H1 (cell line): ENCODE results near the gene SPATS2L. TPM values are rescaled to one million over a fixed set of nuclear protein-coding genes. Genes with fewer than 3 reads are reported as not detected.

ENCODE experiments used
- CTCF ChIA-PET: fragments of 300-600 bp; sonication (Branson Sonifier 250); formaldehyde crosslinking; loops from one replicate; lab custom pipeline; 2021; ENCODE audit not compliant: partially characterized antibody; lab: Charles Lee
- POLR2A ChIA-PET: fragments of 300-600 bp; sonication (Branson Sonifier 250); formaldehyde crosslinking; loops from one replicate; lab custom pipeline; 2021; ENCODE audit warnings: inconsistent platforms; ENCODE audit not compliant: partially characterized antibody; lab: Charles Lee
- DNase-seq, 2 experiments: peaks; one replicate each; pipeline versions ENCODE4 v3.0.0 to v3.0.0-alpha.2; 2010 to 2022; ENCODE audit warnings: low spot score in 2 of 2, low read depth in 1 of 2, mixed read lengths in 1 of 2
- FAIRE-seq: peaks from 2 replicates; lab custom pipeline; 2011; peaks lifted over from hg19 to GRCh38; lab: Jason Lieb, UNC
- H2AFZ ChIP-seq: 2 replicates; pipeline ENCODE4 v1.8.1; 2012; ENCODE audit warnings: low read length, inconsistent platforms
- H2AK5ac ChIP-seq: 2 replicates; pipeline ENCODE4 v1.6.1; 2013; ENCODE audit warnings: low read depth, low read length
- H2BK120ac ChIP-seq: replicated peaks from 2 replicates; pipeline ENCODE3; 2013; ENCODE audit warnings: low read depth, low read length, inconsistent platforms
- H2BK12ac ChIP-seq: 2 replicates; pipeline ENCODE4 v1.6.1; 2013; ENCODE audit warnings: low read depth, low read length
- H2BK15ac ChIP-seq: 2 replicates; pipeline ENCODE4 v1.6.1; 2013; ENCODE audit warnings: low read length
- H2BK20ac ChIP-seq: 2 replicates; pipeline ENCODE4 v1.6.1; 2013; ENCODE audit warnings: low read length
- H2BK5ac ChIP-seq: 2 replicates; pipeline ENCODE4 v1.6.1; 2013; ENCODE audit warnings: low read depth, low read length
- H3K14ac ChIP-seq: 2 replicates; pipeline ENCODE4 v1.6.1; 2013; ENCODE audit warnings: inconsistent platforms; ENCODE audit not compliant: insufficient read length
- H3K18ac ChIP-seq: 2 replicates; pipeline ENCODE4 v1.6.1; 2013; ENCODE audit warnings: low read length; ENCODE audit errors: extremely low read depth
- H3K23ac ChIP-seq: 2 replicates; pipeline ENCODE4 v1.6.1; 2013; ENCODE audit warnings: inconsistent platforms; ENCODE audit not compliant: insufficient read length
- H3K23me2 ChIP-seq: 2 replicates; pipeline ENCODE4 v1.6.1; 2013; ENCODE audit warnings: low read depth, low read length
- H3K27ac ChIP-seq: 2 replicates; pipeline ENCODE4 v1.6.1; 2011; ENCODE audit warnings: low read depth, low read length, inconsistent platforms
- H3K27me3 ChIP-seq, 4 experiments: replicated peaks in 1 of 4; 1 replicate in 1 of 4; 2 replicates in 3 of 4; pipeline versions ENCODE4 v1.6.1 to v1.8.1; 2011 to 2013; ENCODE audit warnings: low read length in 3 of 4, mild to moderate bottlenecking in 3 of 4, inconsistent platforms in 2 of 4, mixed read lengths in 2 of 4, moderate library complexity in 1 of 4; ENCODE audit not compliant: control insufficient read depth in 3 of 4, insufficient read depth in 3 of 4; ENCODE audit errors: extremely low read depth in 1 of 4
- H3K36me3 ChIP-seq, 4 experiments: 2 replicates each; pipeline versions ENCODE4 v1.6.1 to v1.8.1; 2011 to 2013; ENCODE audit warnings: mild to moderate bottlenecking in 4 of 4, low read length in 3 of 4, moderate library complexity in 2 of 4, control low read depth in 1 of 4, inconsistent platforms in 1 of 4; ENCODE audit not compliant: insufficient read depth in 4 of 4, control insufficient read depth in 2 of 4
- H3K4ac ChIP-seq: replicated peaks from 2 replicates; pipeline ENCODE3; 2013; ENCODE audit warnings: low read length, low read depth, mixed read lengths, inconsistent platforms; ENCODE audit not compliant: insufficient read length
- H3K4me1 ChIP-seq, 4 experiments: replicated peaks in 1 of 4; 1 replicate in 1 of 4; 2 replicates in 3 of 4; pipeline versions ENCODE4 v1.6.1 to v1.8.1; 2011 to 2013; ENCODE audit warnings: low read length in 3 of 4, inconsistent platforms in 2 of 4, mixed read lengths in 1 of 4; ENCODE audit not compliant: insufficient read depth in 4 of 4, control insufficient read depth in 3 of 4
- H3K4me2 ChIP-seq, 2 experiments: 2 replicates each; pipeline versions ENCODE4 v1.6.1 to v1.8.1; 2011 to 2013; ENCODE audit warnings: low read depth in 2 of 2, low read length in 2 of 2, control low read depth in 1 of 2, inconsistent platforms in 1 of 2, mild to moderate bottlenecking in 1 of 2; ENCODE audit not compliant: insufficient read depth in 1 of 2
- H3K4me3 ChIP-seq, 4 experiments: fragments of 200-600, 300-600 bp in 1 of 4; sonication (generic), shearing (Covaris generic), sonication (Bioruptor Twin) in 1 of 4; 2 replicates each; pipeline versions ENCODE4 v1.5.1 to v1.8.1; 2011 to 2016; ENCODE audit warnings: low read length in 4 of 4, low read depth in 3 of 4, control low read depth in 2 of 4, inconsistent platforms in 2 of 4, mild to moderate bottlenecking in 2 of 4, mixed read lengths in 1 of 4, moderate library complexity in 1 of 4; ENCODE audit not compliant: insufficient read depth in 2 of 4; ENCODE audit errors: extremely low read depth in 1 of 4
- H3K56ac ChIP-seq: replicated peaks from 2 replicates; pipeline ENCODE3; 2013; ENCODE audit warnings: low read depth, mild to moderate bottlenecking, mixed read lengths, low read length, inconsistent platforms; ENCODE audit not compliant: insufficient read length
- H3K79me1 ChIP-seq: 2 replicates; pipeline ENCODE4 v1.6.1; 2013; ENCODE audit warnings: low read depth, low read length, control low read depth
- H3K79me2 ChIP-seq, 2 experiments: 2 replicates each; pipeline versions ENCODE4 v1.6.1 to v1.8.1; 2012 to 2013; ENCODE audit warnings: low read length in 2 of 2, mild to moderate bottlenecking in 2 of 2, inconsistent platforms in 1 of 2; ENCODE audit not compliant: insufficient read depth in 2 of 2, control insufficient read depth in 1 of 2
- H3K9ac ChIP-seq, 4 experiments: replicated peaks in 1 of 4; 1 replicate in 1 of 4; 2 replicates in 3 of 4; pipeline versions ENCODE4 v1.6.1 to v1.8.1; 2011 to 2013; ENCODE audit warnings: low read depth in 3 of 4, low read length in 3 of 4, control low read depth in 2 of 4, mild to moderate bottlenecking in 2 of 4, moderate library complexity in 2 of 4, inconsistent platforms in 1 of 4; ENCODE audit errors: extremely low read depth in 1 of 4
- H3K9me3 ChIP-seq, 2 experiments: 2 replicates each; pipeline versions ENCODE4 v1.6.1 to v1.8.1; 2012 to 2013; ENCODE audit warnings: mild to moderate bottlenecking in 2 of 2, moderate library complexity in 2 of 2, control low read depth in 1 of 2, inconsistent platforms in 1 of 2, low read depth in 1 of 2, low read length in 1 of 2, mixed read lengths in 1 of 2; ENCODE audit not compliant: insufficient read depth in 2 of 2
- H4K20me1 ChIP-seq, 2 experiments: replicated peaks in 1 of 2; 2 replicates each; pipeline versions ENCODE3 to v1.8.1; 2011 to 2013; ENCODE audit warnings: inconsistent platforms in 2 of 2, low read length in 2 of 2, mild to moderate bottlenecking in 1 of 2; ENCODE audit not compliant: insufficient read depth in 2 of 2, control insufficient read depth in 1 of 2
- H4K5ac ChIP-seq: 2 replicates; pipeline ENCODE4 v1.6.1; 2013; ENCODE audit warnings: low read length, low read depth, mixed read lengths, inconsistent platforms; ENCODE audit not compliant: insufficient read length
- H4K8ac ChIP-seq: 2 replicates; pipeline ENCODE4 v1.8.0; 2013; ENCODE audit warnings: mild to moderate bottlenecking, moderate library complexity, low read length, inconsistent platforms; ENCODE audit not compliant: insufficient read depth; ENCODE audit errors: extremely low read depth
- H4K91ac ChIP-seq: replicated peaks from 2 replicates; pipeline ENCODE3; 2013; ENCODE audit warnings: low read length, mixed read lengths, inconsistent platforms; ENCODE audit not compliant: insufficient read length
- CBX5 ChIP-seq: fragments of 300-800, 300-1000 bp; sonication (generic); IDR thresholded peaks from 2 replicates; pipeline ENCODE4 v1.7.1; 2016; ENCODE audit warnings: antibody characterized with exemption, low read length, low read depth
- POLR2A ChIP-seq, 2 experiments: IDR thresholded peaks; 1 replicate in 1 of 2; 2 replicates in 1 of 2; pipeline ENCODE4 v1.6.1; 2011; ENCODE audit warnings: low read depth in 2 of 2, low read length in 2 of 2, mild to moderate bottlenecking in 2 of 2; ENCODE audit errors: control extremely low read depth in 1 of 2
- POLR2AphosphoS5 ChIP-seq: IDR thresholded peaks from 2 replicates; pipeline ENCODE4 v1.6.1; 2011; ENCODE audit warnings: low read depth, low read length
- TEAD4 ChIP-seq: IDR thresholded peaks from 2 replicates; pipeline ENCODE4 v1.6.1; 2012; ENCODE audit warnings: low read depth, low read length, inconsistent platforms, mixed read lengths
- YY1 ChIP-seq: IDR thresholded peaks from 2 replicates; pipeline ENCODE4 v1.6.1; 2011; ENCODE audit warnings: low read depth, mild to moderate bottlenecking, low read length
- WGBS, 2 experiments: shearing (Covaris generic) in 1 of 2; methylation state at CpG; one replicate each; pipeline versions ENCODE4 v1.1.6 to v1.1.7; 2013 to 2015; ENCODE audit warnings: low lambda C conversion rate in 2 of 2, mixed read lengths in 2 of 2, inconsistent platforms in 1 of 2, low coverage in 1 of 2, missing lambda C conversion rate in 1 of 2; ENCODE audit not compliant: insufficient replicate concordance in 2 of 2, insufficient coverage in 1 of 2, insufficient read length in 1 of 2; ENCODE audit errors: extremely low coverage in 1 of 2, missing lambda C conversion rate in 1 of 2; 5-methylcytosine and 5-hydroxymethylcytosine counted together
- polyA plus RNA-seq, 7 experiments: library from polyadenylated mRNA; depleted of rRNA in 3 of 7; stranded (reverse) in 5 of 7; unstranded in 2 of 7; fragments of >200 nt in 5 of 7; fragments of 200-250 nt in 2 of 7; gene quantifications; 1 replicate in 5 of 7; 2 replicates in 1 of 7; 4 replicates in 1 of 7; pipeline versions ENCODE4 v1.2.1 to v1.2.3, GENCODE V29; 2011 to 2013; ENCODE audit warnings: missing spikeins in 2 of 7, mixed read lengths in 2 of 7
- total RNA-seq: library from RNA; stranded (reverse); fragmentation: NEBNext Ultra II Directional; extraction: Animal tissue kit (Norgen Biotek cat#: 25700); gene quantifications from 2 replicates; pipeline ENCODE4 v1.2.1, GENCODE V29; 2021

SPATS2L gene
- total and polyA plus RNA-seq, 2 of the 8 experiments (the other 6 are each of a cell fraction or from before 2014, with no cell fraction given), result 67.3 to 189 TPM

- H2BK5ac ChIP-seq, result no peak overlapping the region; the same call in 1 of the 2 replicates
- POLR2A ChIA-PET, result interaction anchor here (0.7 to 0.8 kb wide), 2 partner anchors 13 to 453 kb away, joined by 3 read pairs; no protein-coding TSS in a partner anchor
- no peaks in the 10 kb centered on the region; the same call in 1 of the 2 replicates for H3K79me1 ChIP-seq
- H4K5ac ChIP-seq, result no peak overlapping the region
- H3K27ac ChIP-seq, result no peak overlapping the region
- peaks cover 5 to 10% (median 8%) of the 10 kb centered on the region in 4 experiments; a peak in 6 of 8 replicates for H3K36me3 ChIP-seq
- no peaks in the 10 kb centered on the region for H3K79me2 ChIP-seq
- H4K20me1 ChIP-seq, result no peaks in the 10 kb centered on the region
- no peak for TF ChIP-seq TEAD4
- no peak for TF ChIP-seq YY1
- peak; percentile 38; the same call in 1 of the 2 replicates for TF ChIP-seq POLR2AphosphoS5
- 0 out of 3 replicates have a peak, but pooled peaks of 1 of the 2 experiments have one; percentile 51 for TF ChIP-seq POLR2A (IDR thresholded peaks at IDR 0.05; ENCODE audit: control extremely low read depth in 1 of 2, low read depth in 2 of 2, low read length in 2 of 2)
- no peak for TF ChIP-seq CBX5
- TF ChIP-seq, all 59 proteins: peak for 2
- Histone ChIP-seq H2BK20ac (no peak overlapping the region), H2BK12ac (no peak overlapping the region), H3K23me2 (no peaks in the 10 kb centered on the region; the same call in 1 of the 2 replicates), H2BK120ac (no peak overlapping the region), H3K23ac (no peak overlapping the region), H3K14ac (no peak overlapping the region), H3K9me3 (no peaks in the 10 kb centered on the region), H2AFZ (no peak overlapping the region), H3K27me3 (no peaks in the 10 kb centered on the region), H4K91ac (no peak overlapping the region), H3K18ac (no peak overlapping the region), H3K9ac (no peak overlapping the region), H2BK15ac (no peak overlapping the region), H3K56ac (no peak overlapping the region), H3K4ac (no peak overlapping the region), H3K4me1 (peaks cover 0 to 6% (median 1%) of the 10 kb centered on the region in 4 experiments; a peak in 2 of 7 replicates), H2AK5ac (no peak overlapping the region), H3K4me2 (no peak overlapping the region), H3K4me3 (no peak overlapping the region), H4K8ac (no peak overlapping the region)
- FAIRE-seq (no peak), DNase-seq (no peak)
- 87% methylated on average over 6 of the region's 6 CpGs; no CpG with 5 or more reads in 1 of the 2 experiments for WGBS, 2 experiments
- CTCF ChIA-PET, result interaction anchor here (0.7 kb wide), 1 partner anchor 20 kb away, joined by 3 read pairs; no protein-coding TSS in a partner anchor
Measured at GRCh38 chr2:200428961-200429665, 122.6 kb downstream of the SPATS2L start.
